A673 (cell line): ENCODE measurements around the gene MAGEB2. TPM values are rescaled to one million over a fixed set of nuclear protein-coding genes. Genes with fewer than 3 reads are reported as not detected.

Source experiments
- BruUV-seq: library from RNA; stranded (reverse); fragments of 400-500 nt; replicated peaks from 2 replicates; lab custom pipeline; 2021; lab: Mats Ljungman, UMichigan
- CTCF ChIA-PET: fragments of 300-600 bp; sonication (Branson Sonifier 250); formaldehyde crosslinking; loops from one replicate; lab custom pipeline; 2022; ENCODE audit warnings: antibody characterized with exemption; lab: Charles Lee
- POLR2A ChIA-PET: fragments of 300-600 bp; sonication (Branson Sonifier 250); formaldehyde crosslinking; loops from one replicate; lab custom pipeline; 2022; ENCODE audit warnings: antibody characterized with exemption; ENCODE audit not compliant: low non-redundant PET; lab: Charles Lee
- DNase-seq: peaks from one replicate; pipeline ENCODE4 v3.0.0-alpha.2; 2015; ENCODE audit warnings: low spot score
- H3K27ac ChIP-seq: fragments of 200-600 bp; sonication (generic); 2 replicates; pipeline ENCODE4 v1.5.1; 2016; ENCODE audit warnings: mixed run types, low read depth, mild to moderate bottlenecking, mixed read lengths, antibody characterized with exemption, low read length; ENCODE audit not compliant: poor library complexity, severe bottlenecking
- H3K27me3 ChIP-seq: fragments of 200-600 bp; sonication (generic); replicated peaks from 2 replicates; pipeline ENCODE4 v1.6.1; 2017; ENCODE audit warnings: mixed run types, low read depth, mild to moderate bottlenecking, mixed read lengths, antibody characterized with exemption, low read length; ENCODE audit not compliant: insufficient read depth, poor library complexity
- H3K36me3 ChIP-seq: fragments of 200-600 bp; sonication (generic); 2 replicates; pipeline ENCODE4 v1.6.1; 2016; ENCODE audit warnings: mixed run types, mild to moderate bottlenecking, mixed read lengths, antibody characterized with exemption, low read length; ENCODE audit not compliant: insufficient read depth, poor library complexity, severe bottlenecking
- H3K4me1 ChIP-seq: fragments of 200-600 bp; sonication (generic); 2 replicates; pipeline ENCODE4 v1.6.1; 2017; ENCODE audit warnings: mixed run types, mild to moderate bottlenecking, mixed read lengths, antibody characterized with exemption, low read length; ENCODE audit not compliant: insufficient read depth, poor library complexity, severe bottlenecking
- H3K4me3 ChIP-seq: fragments of 200-600 bp; sonication (generic); 2 replicates; pipeline ENCODE4 v1.5.1; 2016; ENCODE audit warnings: low read depth, mixed run types, mild to moderate bottlenecking, mixed read lengths, low read length; ENCODE audit not compliant: poor library complexity, severe bottlenecking
- H3K9me3 ChIP-seq: fragments of 200-600 bp; sonication (generic); 2 replicates; pipeline ENCODE4 v1.6.1; 2016; ENCODE audit warnings: mixed run types, low read depth, mild to moderate bottlenecking, mixed read lengths, antibody characterized with exemption, low read length; ENCODE audit not compliant: poor library complexity, severe bottlenecking
- CTCF ChIP-seq: fragments of 300-800, 200-600 bp; sonication (generic); conservative IDR thresholded peaks from 2 replicates; pipeline ENCODE4 v1.5.1; 2017; ENCODE audit warnings: low read depth, mild to moderate bottlenecking, antibody characterized with exemption, low read length, moderate library complexity, mixed read lengths
- EZH2 ChIP-seq: fragments of 200-600 bp; sonication (generic); IDR thresholded peaks from 2 replicates; pipeline ENCODE4 v1.6.1; 2017; ENCODE audit warnings: borderline replicate concordance, low read depth, mild to moderate bottlenecking, mixed read lengths, antibody characterized with exemption, low read length; ENCODE audit not compliant: poor library complexity, severe bottlenecking
- intact Hi-C: fragments of 100-400 bp; cut with micrococcal nuclease; formaldehyde crosslinking; loops from one replicate; pipeline ENCODE4 v1.10.0; 2022; ENCODE audit not compliant: unreplicated experiment
- total RNA-seq: library from RNA; stranded (reverse); gene quantifications from 2 replicates; pipeline ENCODE4 v1.2.3, GENCODE V29; 2021

The MAGEB2 gene
- total RNA-seq, 1 experiment from 2014 or later: not detected

GRCh38 chrX:30248854-30249253, 33.5 kb downstream of the MAGEB2 start:
- Histone ChIP-seq H3K27ac (no peak overlapping the region), H3K4me3 (no peak overlapping the region), H3K36me3 (no peaks in the 10 kb centered on the region), H3K27me3 (no peaks in the 10 kb centered on the region), H3K9me3 (no peaks in the 10 kb centered on the region), H3K4me1 (no peaks in the 10 kb centered on the region)
- DNase-seq: no peak
- no peak for TF ChIP-seq CTCF
- no peak for TF ChIP-seq EZH2
- CTCF ChIA-PET: no interaction called here
- POLR2A ChIA-PET: no interaction called here
- intact Hi-C loops: no loop called here
- no TSS peak for BruUV-seq

GRCh38 chrX:30253257-30253656, 37.9 kb downstream of the MAGEB2 start:
- BruUV-seq: no TSS peak
- no peak for DNase-seq
- no peak overlapping the region for H3K27ac ChIP-seq
- ChIA-PET CTCF (no interaction called here), POLR2A (no interaction called here)
- TF ChIP-seq CTCF: no peak
- no peak for TF ChIP-seq EZH2
- intact Hi-C loops: no loop called here
- H3K4me1 ChIP-seq: no peaks in the 10 kb centered on the region
- no peaks in the 10 kb centered on the region for H3K27me3 ChIP-seq
- H3K4me3 ChIP-seq: no peak overlapping the region
- H3K36me3 ChIP-seq: no peaks in the 10 kb centered on the region
- H3K9me3 ChIP-seq: no peaks in the 10 kb centered on the region

GRCh38 chrX:30259927-30260326, 44.6 kb downstream of the MAGEB2 start:
- POLR2A ChIA-PET: no interaction called here
- intact Hi-C loops: no loop called here
- CTCF ChIA-PET: no interaction called here
- Histone ChIP-seq H3K27ac (no peak overlapping the region), H3K27me3 (no peaks in the 10 kb centered on the region), H3K4me1 (no peaks in the 10 kb centered on the region), H3K9me3 (no peaks in the 10 kb centered on the region), H3K4me3 (no peak overlapping the region), H3K36me3 (no peaks in the 10 kb centered on the region)
- no peak for TF ChIP-seq EZH2
- no peak for TF ChIP-seq CTCF
- no peak for DNase-seq
- BruUV-seq: no TSS peak
